ENCODE measurements around the gene SVBP. TPM values are rescaled to one million over a fixed set of nuclear protein-coding genes. Genes with fewer than 3 reads are reported as not detected.

Gene SVBP
- total and polyA plus RNA-seq, 2 of the 8 experiments (the other 6 are each of a cell fraction or from before 2014, with no cell fraction given), result 29.7 to 30.2 TPM

GRCh38 chr1:42806593-42806992, 10.6 kb downstream of the SVBP start (continued):
- TF ChIP-seq CHD7 (IDR thresholded peaks at IDR 0.05; ENCODE audit: insufficient replicate concordance, low read length) (no peak), YY1 (IDR thresholded peaks at IDR 0.05; ENCODE audit: low read depth, low read length) (no peak), FOSL1 (IDR thresholded peaks at IDR 0.05; ENCODE audit: insufficient read depth, low read depth, low read length) (no peak), TAF7 (optimal IDR thresholded peaks at IDR 0.05; ENCODE audit: borderline replicate concordance, low read depth, low read length) (no peak), BACH1 (IDR thresholded peaks at IDR 0.05; ENCODE audit: low read length) (no peak), RBBP5 (IDR thresholded peaks at IDR 0.05; ENCODE audit: borderline replicate concordance, low read depth, low read length) (no peak), KDM4A (IDR thresholded peaks at IDR 0.05; ENCODE audit: low read depth, low read length, severe bottlenecking) (no peak), SUZ12 (IDR thresholded peaks at IDR 0.05; ENCODE audit: low read length) (no peak), BCL11A (IDR thresholded peaks at IDR 0.05; ENCODE audit: low read depth in 2 of 2, low read length in 2 of 2) (no peak), SP1 (IDR thresholded peaks at IDR 0.05; ENCODE audit: low read depth, low read length) (no peak), GABPA (IDR thresholded peaks at IDR 0.05; ENCODE audit: borderline replicate concordance, insufficient read depth, low read length) (no peak), ASH2L (IDR thresholded peaks at IDR 0.05; ENCODE audit: low read length) (no peak), HDAC6 (IDR thresholded peaks at IDR 0.05; ENCODE audit: low read depth, low read length) (no peak)

All from H1 (cell line).